Thyroid gland (tissue), 4 donors: ENCODE data around the gene TCF7L2. TPM values are rescaled to one million over a fixed set of nuclear protein-coding genes. Genes with fewer than 3 reads are reported as not detected.

Experiments used
- DNase-seq, 2 donors: peaks; one replicate each; pipeline ENCODE4 v3.0.0-alpha.2; 2019
- H3K27ac ChIP-seq, 3 donors: fragments of 200-600 bp; sonication (generic); 1 replicate in 2 of 3; 2 replicates in 1 of 3; pipeline ENCODE4 v1.5.1; 2016 to 2019; ENCODE audit warnings: mild to moderate bottlenecking in 1 of 3, moderate library complexity in 1 of 3
- H3K27me3 ChIP-seq: fragments of 200-600 bp; sonication (generic); one replicate; pipeline ENCODE4 v1.5.1; 2019
- H3K36me3 ChIP-seq, 2 donors: fragments of 200-600 bp; sonication (generic); one replicate each; pipeline ENCODE4 v1.5.1; 2016 to 2019
- H3K4me1 ChIP-seq, 2 donors: fragments of 200-600 bp; sonication (generic); one replicate each; pipeline ENCODE4 v1.5.1; 2017 to 2019
- H3K4me3 ChIP-seq, 3 donors: fragments of 200-600 bp; sonication (generic); replicated peaks in 1 of 3; 1 replicate in 2 of 3; 2 replicates in 1 of 3; pipeline ENCODE4 v1.5.1; 2016; ENCODE audit warnings: mild to moderate bottlenecking in 1 of 3
- H3K9me3 ChIP-seq: fragments of 200-600 bp; sonication (generic); one replicate; pipeline ENCODE4 v1.5.1; 2017
- POLR2A ChIP-seq, 2 donors: fragments of 450-650 bp; IDR thresholded peaks; one replicate each; pipeline ENCODE4 v1.6.1; 2017; ENCODE audit warnings: antibody characterized with exemption in 2 of 2, mild to moderate bottlenecking in 2 of 2, moderate library complexity in 1 of 2
- WGBS, 2 donors: methylation state at CpG; one replicate each; pipeline ENCODE4 v1.1.5; 2017; 5-methylcytosine and 5-hydroxymethylcytosine counted together
- intact Hi-C: fragments of 100-400 bp; cut with DNase I; formaldehyde crosslinking; loops from one replicate; pipeline ENCODE4 v1.15.1; 2023
- total RNA-seq, 4 donors: library from RNA; depleted of rRNA; stranded (reverse); fragments of >200 nt; gene quantifications; one replicate each; pipeline ENCODE4 v1.2.3, GENCODE V29; 2016
- TF ChIP-seq, protein P1 (sequence below), 6 experiments: fragments of 200-600 bp in 3 of 6; fragments of 450-650 bp in 3 of 6; sonication (generic) in 3 of 6; IDR thresholded peaks; one replicate each; pipeline ENCODE4 v1.5.1; 2016 to 2019; ENCODE audit warnings: antibody characterized with exemption in 6 of 6, mild to moderate bottlenecking in 2 of 6, inconsistent platforms in 1 of 6, moderate library complexity in 1 of 6

TCF7L2 gene
- total RNA-seq, 4 donors from 2014 or later = 16.2 to 67.1 (median 25.3) TPM

DNA sequence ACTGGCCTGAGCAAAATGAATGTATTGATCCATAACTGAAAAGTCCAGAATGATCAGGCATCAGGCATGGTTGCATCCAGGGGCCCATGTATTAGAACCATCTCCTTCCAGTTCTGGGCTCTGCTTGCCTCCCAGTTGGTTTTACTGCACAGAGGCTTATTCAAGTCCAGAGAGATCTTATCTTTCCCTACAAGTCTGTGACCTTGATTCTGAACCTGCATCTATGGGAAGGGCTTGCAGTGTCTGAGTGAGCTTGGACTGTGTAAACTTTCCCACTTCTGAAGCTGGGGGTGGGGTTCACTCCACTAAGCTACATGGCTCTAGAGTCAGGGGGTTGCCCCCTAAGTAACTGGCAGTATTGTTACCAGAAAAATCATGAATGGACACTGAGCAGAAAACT is 136.2 kb downstream of the TCF7L2 start:
- Histone ChIP-seq H3K4me1 (peaks cover 3 to 11% of the 10 kb centered on the region in 2 donors), H3K27ac (no peak overlapping the region)

DNA sequence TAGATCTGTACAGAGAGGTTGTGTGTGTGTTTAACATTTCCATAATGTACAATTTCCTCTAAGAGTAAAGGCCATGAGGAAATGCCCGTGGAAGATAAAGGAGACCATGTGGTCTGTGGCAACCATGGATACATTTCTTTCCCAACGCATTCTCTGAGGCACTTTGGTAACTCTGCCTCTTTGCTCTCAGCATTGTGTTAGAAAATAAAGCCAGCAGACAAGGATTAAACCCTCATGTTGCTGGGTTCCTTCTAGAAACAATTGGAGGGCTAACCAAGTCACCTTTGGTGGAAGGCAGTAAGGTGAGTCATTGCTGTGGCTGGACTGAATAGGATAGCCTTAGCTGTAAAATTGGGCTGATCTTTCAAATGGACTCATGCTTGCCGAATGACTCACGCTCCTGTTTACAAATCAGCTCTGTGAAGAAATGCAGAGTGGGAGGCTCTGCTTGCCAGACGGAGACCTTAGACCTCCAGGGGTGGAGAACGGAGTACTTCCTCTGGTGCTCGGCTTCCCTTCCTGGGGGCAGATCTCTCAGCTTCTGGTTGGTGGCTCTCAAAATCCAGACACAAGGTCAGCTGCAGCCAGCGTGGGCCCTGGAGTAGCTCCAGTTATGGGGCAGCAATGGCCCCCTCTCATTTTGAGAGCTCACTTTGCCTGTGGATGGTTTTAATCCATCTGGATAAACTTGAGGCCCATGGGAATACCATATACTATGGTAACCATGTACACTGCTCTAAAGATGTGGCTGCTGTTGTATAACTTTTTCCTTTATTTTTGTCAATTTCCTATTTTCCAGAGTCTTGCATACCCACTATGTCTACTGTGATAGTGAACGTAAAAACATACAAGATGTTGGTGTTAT is 137.3 kb downstream of the TCF7L2 start:
- Histone ChIP-seq H3K27me3 (no peaks in the 10 kb centered on the region), H3K27ac (peak overlapping the region in 2 of 3 donors; percentile 24 to 53), H3K4me1 (peaks cover 3 to 11% of the 10 kb centered on the region in 2 donors), H3K36me3 (peaks cover 0 to 4% of the 10 kb centered on the region in 2 donors), H3K9me3 (no peaks in the 10 kb centered on the region), H3K4me3 (no peak overlapping the region)
- 76 to 77% methylated on average over 9 of the region's 9 CpGs for WGBS, 2 donors
- TF ChIP-seq, protein P1, sequence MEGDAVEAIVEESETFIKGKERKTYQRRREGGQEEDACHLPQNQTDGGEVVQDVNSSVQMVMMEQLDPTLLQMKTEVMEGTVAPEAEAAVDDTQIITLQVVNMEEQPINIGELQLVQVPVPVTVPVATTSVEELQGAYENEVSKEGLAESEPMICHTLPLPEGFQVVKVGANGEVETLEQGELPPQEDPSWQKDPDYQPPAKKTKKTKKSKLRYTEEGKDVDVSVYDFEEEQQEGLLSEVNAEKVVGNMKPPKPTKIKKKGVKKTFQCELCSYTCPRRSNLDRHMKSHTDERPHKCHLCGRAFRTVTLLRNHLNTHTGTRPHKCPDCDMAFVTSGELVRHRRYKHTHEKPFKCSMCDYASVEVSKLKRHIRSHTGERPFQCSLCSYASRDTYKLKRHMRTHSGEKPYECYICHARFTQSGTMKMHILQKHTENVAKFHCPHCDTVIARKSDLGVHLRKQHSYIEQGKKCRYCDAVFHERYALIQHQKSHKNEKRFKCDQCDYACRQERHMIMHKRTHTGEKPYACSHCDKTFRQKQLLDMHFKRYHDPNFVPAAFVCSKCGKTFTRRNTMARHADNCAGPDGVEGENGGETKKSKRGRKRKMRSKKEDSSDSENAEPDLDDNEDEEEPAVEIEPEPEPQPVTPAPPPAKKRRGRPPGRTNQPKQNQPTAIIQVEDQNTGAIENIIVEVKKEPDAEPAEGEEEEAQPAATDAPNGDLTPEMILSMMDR (IDR thresholded peaks at IDR 0.05) = no peak
- intact Hi-C loops = no loop called here
- DNase-seq = no peak

More for the DNA sequence above, 136.2 kb downstream of the TCF7L2 start:
- DNase-seq = no peak
- Histone ChIP-seq H3K9me3 (no peaks in the 10 kb centered on the region), H3K4me3 (no peak overlapping the region), H3K27me3 (no peaks in the 10 kb centered on the region), H3K36me3 (no peaks in the 10 kb centered on the region)
- intact Hi-C loops = no loop called here
- no peak for TF ChIP-seq POLR2A (IDR thresholded peaks at IDR 0.05)
- TF ChIP-seq, protein P1 (IDR thresholded peaks at IDR 0.05) = no peak

DNA sequence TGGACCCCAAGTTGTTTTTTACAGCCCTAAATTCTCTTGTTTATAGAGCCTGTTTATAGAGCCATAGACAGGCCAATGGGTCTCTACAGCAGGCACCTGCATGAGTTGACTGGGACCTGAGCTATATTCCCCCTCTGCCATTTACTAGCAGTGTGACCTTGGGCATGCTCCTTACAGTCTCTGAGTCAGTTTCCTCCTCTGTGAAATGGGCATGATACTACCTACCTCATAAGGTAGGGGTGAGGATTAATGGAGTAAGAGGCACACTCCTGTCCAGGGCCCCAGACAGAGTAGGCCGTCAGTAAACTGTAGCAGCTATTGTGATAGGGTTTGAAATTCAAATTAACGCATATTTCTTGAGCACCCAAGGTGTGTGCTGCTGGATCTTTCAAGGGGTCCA is 138.1 kb downstream of the TCF7L2 start:
- Histone ChIP-seq H3K4me1 (peaks cover 0 to 6% of the 10 kb centered on the region in 2 donors), H3K4me3 (no peak overlapping the region), H3K27me3 (no peaks in the 10 kb centered on the region), H3K9me3 (no peaks in the 10 kb centered on the region), H3K36me3 (peaks cover 0 to 4% of the 10 kb centered on the region in 2 donors), H3K27ac (no peak overlapping the region)
- intact Hi-C loops = no loop called here
- no peak for TF ChIP-seq POLR2A (IDR thresholded peaks at IDR 0.05)
- TF ChIP-seq, protein P1 (IDR thresholded peaks at IDR 0.05) = no peak
- no peak for DNase-seq
- WGBS, 2 donors = 91 to 100% methylated on average over 2 of the region's 2 CpGs

DNA sequence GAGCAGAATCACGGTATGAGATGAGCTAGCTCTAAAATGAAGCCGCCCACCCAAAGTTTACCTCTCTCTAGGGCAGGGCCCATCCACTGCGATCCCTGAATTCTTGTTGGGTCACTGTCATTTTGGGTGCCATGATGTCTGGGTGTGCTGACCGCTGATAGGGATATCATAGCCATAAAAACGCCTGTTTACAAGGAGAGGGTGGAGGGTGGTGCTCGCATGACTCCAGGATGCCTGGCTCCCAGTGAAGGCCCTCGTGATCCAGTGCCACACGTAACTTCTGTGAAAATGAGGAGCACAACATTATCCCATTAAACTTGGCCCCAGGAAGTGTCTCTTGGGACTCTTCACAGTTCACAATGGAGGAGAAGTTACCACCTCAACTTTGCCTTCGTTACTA is 139.5 kb downstream of the TCF7L2 start:
- TF ChIP-seq, protein P1 (IDR thresholded peaks at IDR 0.05) = no peak
- TF ChIP-seq POLR2A (IDR thresholded peaks at IDR 0.05) = no peak
- no peak for DNase-seq
- WGBS, 2 donors = 78 to 96% methylated on average over 7 to 9 of the region's 9 CpGs
- no peak overlapping the region for H3K27ac ChIP-seq
- no peaks in the 10 kb centered on the region for H3K9me3 ChIP-seq
- no peaks in the 10 kb centered on the region for H3K27me3 ChIP-seq
- no peak overlapping the region for H3K4me3 ChIP-seq
- intact Hi-C loops = no loop called here
- peaks cover 0 to 6% of the 10 kb centered on the region in 2 donors for H3K4me1 ChIP-seq
- H3K36me3 ChIP-seq = peaks cover 0 to 4% of the 10 kb centered on the region in 2 donors

DNA sequence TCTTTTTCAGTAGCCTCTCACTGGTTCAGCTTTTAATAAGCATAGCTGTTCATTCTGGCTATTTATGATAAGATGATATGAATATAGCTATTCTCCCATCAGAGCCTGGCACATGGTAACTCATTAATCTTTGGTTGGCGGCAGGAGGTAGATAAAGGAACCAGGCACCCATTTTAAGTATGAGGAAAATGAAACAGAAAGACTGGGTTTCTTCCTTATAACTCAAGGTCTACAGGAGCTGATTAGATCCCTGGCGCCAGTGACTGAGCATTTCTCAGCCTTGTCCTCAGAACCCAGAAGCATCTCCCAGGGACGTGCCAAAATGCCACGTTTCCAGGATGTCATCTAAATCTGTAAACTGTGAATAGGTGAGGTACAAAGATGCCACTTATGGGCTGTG is 141.9 kb downstream of the TCF7L2 start:
- peaks cover 0 to 3% of the 10 kb centered on the region in 2 donors for H3K4me1 ChIP-seq
- no peak for TF ChIP-seq POLR2A (IDR thresholded peaks at IDR 0.05)
- TF ChIP-seq, protein P1 (IDR thresholded peaks at IDR 0.05) = no peak
- no peak overlapping the region for H3K27ac ChIP-seq

More for the DNA sequence above, 141.9 kb downstream of the TCF7L2 start:
- intact Hi-C loops = no loop called here
- Histone ChIP-seq H3K36me3 (peaks cover 0 to 4% of the 10 kb centered on the region in 2 donors), H3K9me3 (no peaks in the 10 kb centered on the region), H3K27me3 (no peaks in the 10 kb centered on the region), H3K4me3 (no peak overlapping the region)
- 93 to 100% methylated on average over 3 to 4 of the region's 4 CpGs for WGBS, 2 donors
- DNase-seq = no peak
